Measurements from ENCODE around the gene TM4SF4.

TM4SF4 gene

GRCh38 chr3:149542375-149543312 is 68.1 kb downstream of the TM4SF4 start:
- Histone ChIP-seq H3K9ac (ENCODE audit: low read depth in 1 of 2, low read length in 2 of 2) (no peak overlapping the region), H3K4me1 (ENCODE audit: control insufficient read depth in 1 of 2, insufficient read depth in 2 of 2, low read length in 2 of 2) (no peaks in the 10 kb centered on the region), H3K36me3 (ENCODE audit: control insufficient read depth in 1 of 2, insufficient read depth in 2 of 2, low read length in 2 of 2) (no peaks in the 10 kb centered on the region), H3K27me3 (ENCODE audit: control insufficient read depth in 1 of 2, insufficient read depth in 2 of 2, low read length in 2 of 2) (no peaks in the 10 kb centered on the region), H3K4me3 (ENCODE audit: low read depth in 1 of 2, low read length in 2 of 2) (no peak overlapping the region), H3K27ac (ENCODE audit: low read depth, low read length) (no peak overlapping the region), H3K9me3 (ENCODE audit: control insufficient read depth in 1 of 2, low read length in 2 of 2) (no peaks in the 10 kb centered on the region)

DNA sequence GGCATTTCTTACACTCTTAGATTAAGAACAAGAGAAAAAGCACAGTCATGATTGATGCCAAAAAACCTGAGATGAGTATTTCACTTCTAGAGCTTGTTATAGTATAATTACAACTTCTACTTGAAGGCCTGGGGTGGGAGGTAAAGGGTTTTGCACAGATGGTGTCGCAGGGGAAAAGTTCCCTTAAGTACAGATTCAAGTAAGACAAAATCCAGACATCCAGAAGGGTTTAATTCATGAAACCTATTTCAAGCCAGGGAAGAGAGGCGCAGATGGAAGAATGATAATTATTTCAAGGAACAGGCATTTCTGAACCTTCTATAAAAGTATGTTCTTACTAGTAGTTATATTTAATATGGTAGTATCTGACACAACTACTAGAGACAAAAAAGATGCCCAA is 70.6 kb downstream of the TM4SF4 start:
- H3K27me3 ChIP-seq (ENCODE audit: control insufficient read depth in 1 of 2, insufficient read depth in 2 of 2, low read length in 2 of 2) = no peaks in the 10 kb centered on the region
- no peaks in the 10 kb centered on the region for H3K36me3 ChIP-seq (ENCODE audit: control insufficient read depth in 1 of 2, insufficient read depth in 2 of 2, low read length in 2 of 2)
- no peak overlapping the region for H3K4me3 ChIP-seq (ENCODE audit: low read depth in 1 of 2, low read length in 2 of 2)
- no peak overlapping the region for H3K27ac ChIP-seq (ENCODE audit: low read depth, low read length)
- peaks cover 0 to 5% of the 10 kb centered on the region in 2 donors for H3K4me1 ChIP-seq (ENCODE audit: control insufficient read depth in 1 of 2, insufficient read depth in 2 of 2, low read length in 2 of 2)
- H3K9me3 ChIP-seq (ENCODE audit: control insufficient read depth in 1 of 2, low read length in 2 of 2) = no peaks in the 10 kb centered on the region
- no peak overlapping the region for H3K9ac ChIP-seq (ENCODE audit: low read depth in 1 of 2, low read length in 2 of 2)

DNA sequence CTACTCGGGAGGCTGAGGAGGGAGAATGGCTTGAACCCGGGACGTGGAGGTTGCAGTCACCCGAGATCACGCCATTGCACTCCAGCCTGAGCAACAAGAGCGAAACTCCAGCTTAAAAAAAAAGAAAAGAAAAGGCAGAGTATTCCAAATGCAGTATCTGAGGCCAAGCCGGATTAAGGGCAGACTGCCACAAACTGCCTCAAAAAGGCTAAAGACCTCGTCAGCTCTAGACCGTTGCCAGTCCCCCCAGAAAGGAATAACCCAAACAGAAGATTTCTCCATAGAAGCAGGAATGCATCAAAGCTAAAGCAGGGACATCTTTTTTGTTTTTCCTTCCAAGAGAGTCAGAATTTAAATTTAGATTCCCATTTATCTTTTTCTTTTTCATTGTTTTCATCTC is 72.9 kb downstream of the TM4SF4 start:
- H3K36me3 ChIP-seq (ENCODE audit: control insufficient read depth in 1 of 2, insufficient read depth in 2 of 2, low read length in 2 of 2) = no peaks in the 10 kb centered on the region
- H3K27ac ChIP-seq (ENCODE audit: low read depth, low read length) = no peak overlapping the region
- H3K9me3 ChIP-seq (ENCODE audit: control insufficient read depth in 1 of 2, low read length in 2 of 2) = no peaks in the 10 kb centered on the region
- no peak overlapping the region for H3K4me3 ChIP-seq (ENCODE audit: low read depth in 1 of 2, low read length in 2 of 2)
- no peak overlapping the region for H3K9ac ChIP-seq (ENCODE audit: low read depth in 1 of 2, low read length in 2 of 2)
- no peaks in the 10 kb centered on the region for H3K27me3 ChIP-seq (ENCODE audit: control insufficient read depth in 1 of 2, insufficient read depth in 2 of 2, low read length in 2 of 2)
- peaks cover 0 to 5% of the 10 kb centered on the region in 2 donors for H3K4me1 ChIP-seq (ENCODE audit: control insufficient read depth in 1 of 2, insufficient read depth in 2 of 2, low read length in 2 of 2)

DNA sequence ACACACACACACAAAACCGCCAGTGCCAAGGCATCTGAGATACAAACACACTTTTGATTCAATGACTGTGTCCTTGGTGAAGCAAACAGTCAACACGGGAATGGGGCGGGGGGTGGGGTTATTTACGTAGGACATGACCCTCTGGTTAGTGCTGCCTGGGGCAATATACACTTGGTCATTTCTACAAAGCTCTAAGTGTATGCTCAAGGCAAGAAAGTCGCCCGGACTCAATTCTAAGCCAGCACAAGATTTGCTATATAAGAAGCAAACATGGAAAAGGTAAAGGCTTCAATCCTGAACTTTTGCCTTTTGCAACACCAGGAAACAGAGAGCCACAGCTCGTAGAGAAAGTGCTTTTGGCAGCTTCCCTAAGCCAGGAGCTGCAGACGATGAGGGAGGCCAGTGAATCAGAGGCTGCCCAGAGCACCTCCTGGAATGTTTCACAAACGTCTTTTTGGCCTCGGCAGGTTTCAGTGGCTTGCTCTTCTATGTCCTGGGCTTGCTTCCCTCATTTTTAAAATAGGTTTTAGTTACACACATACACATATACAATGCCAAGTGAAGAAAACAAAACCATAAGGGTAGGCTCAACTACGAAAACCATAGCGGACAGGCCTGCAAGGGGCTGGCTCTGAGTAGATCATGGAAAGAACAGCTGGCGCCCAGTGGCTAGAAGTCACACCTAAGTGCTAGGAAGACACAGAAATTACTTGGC is 73.6 kb downstream of the TM4SF4 start:
- no peaks in the 10 kb centered on the region for H3K27me3 ChIP-seq (ENCODE audit: control insufficient read depth in 1 of 2, insufficient read depth in 2 of 2, low read length in 2 of 2)
- no peaks in the 10 kb centered on the region for H3K36me3 ChIP-seq (ENCODE audit: control insufficient read depth in 1 of 2, insufficient read depth in 2 of 2, low read length in 2 of 2)
- H3K4me3 ChIP-seq (ENCODE audit: low read depth in 1 of 2, low read length in 2 of 2) = no peak overlapping the region
- H3K27ac ChIP-seq (ENCODE audit: low read depth, low read length) = peak overlapping the region; percentile 21
- no peak overlapping the region for H3K9ac ChIP-seq (ENCODE audit: low read depth in 1 of 2, low read length in 2 of 2)
- H3K9me3 ChIP-seq (ENCODE audit: control insufficient read depth in 1 of 2, low read length in 2 of 2) = no peaks in the 10 kb centered on the region
- peaks cover 0 to 5% of the 10 kb centered on the region in 2 donors for H3K4me1 ChIP-seq (ENCODE audit: control insufficient read depth in 1 of 2, insufficient read depth in 2 of 2, low read length in 2 of 2)

GRCh38 chr3:149548669-149549065 is 74.2 kb downstream of the TM4SF4 start:
- H3K27ac ChIP-seq (ENCODE audit: low read depth, low read length) = peak overlapping the region; percentile 21
- H3K36me3 ChIP-seq (ENCODE audit: control insufficient read depth in 1 of 2, insufficient read depth in 2 of 2, low read length in 2 of 2) = no peaks in the 10 kb centered on the region
- H3K4me3 ChIP-seq (ENCODE audit: low read depth in 1 of 2, low read length in 2 of 2) = no peak overlapping the region
- no peaks in the 10 kb centered on the region for H3K27me3 ChIP-seq (ENCODE audit: control insufficient read depth in 1 of 2, insufficient read depth in 2 of 2, low read length in 2 of 2)
- H3K9me3 ChIP-seq (ENCODE audit: control insufficient read depth in 1 of 2, low read length in 2 of 2) = no peaks in the 10 kb centered on the region
- no peak overlapping the region for H3K9ac ChIP-seq (ENCODE audit: low read depth in 1 of 2, low read length in 2 of 2)
- peaks cover 0 to 5% of the 10 kb centered on the region in 2 donors for H3K4me1 ChIP-seq (ENCODE audit: control insufficient read depth in 1 of 2, insufficient read depth in 2 of 2, low read length in 2 of 2)

DNA sequence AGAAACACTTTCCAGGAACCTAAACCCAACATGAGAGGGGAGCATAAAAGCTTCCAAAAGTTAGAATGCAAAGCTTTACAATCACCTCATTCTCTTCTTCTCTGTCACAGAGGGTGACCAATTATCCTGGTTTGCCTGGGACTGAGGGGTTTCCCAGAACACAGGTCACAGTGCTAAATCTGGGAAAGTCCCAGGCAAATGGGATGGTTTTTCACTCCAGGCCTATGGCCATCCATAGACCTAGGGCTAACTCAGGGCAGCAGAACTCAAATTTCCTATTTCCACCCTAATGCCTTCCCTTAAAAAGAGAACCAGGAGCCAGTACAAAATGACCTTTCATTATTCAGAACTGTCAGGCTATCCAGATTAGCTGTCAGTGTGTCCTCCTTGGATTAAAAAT is 77.0 kb downstream of the TM4SF4 start:
- Histone ChIP-seq H3K36me3 (ENCODE audit: control insufficient read depth in 1 of 2, insufficient read depth in 2 of 2, low read length in 2 of 2) (no peaks in the 10 kb centered on the region), H3K4me3 (ENCODE audit: low read depth in 1 of 2, low read length in 2 of 2) (no peak overlapping the region), H3K9me3 (ENCODE audit: control insufficient read depth in 1 of 2, low read length in 2 of 2) (no peaks in the 10 kb centered on the region), H3K27me3 (ENCODE audit: control insufficient read depth in 1 of 2, insufficient read depth in 2 of 2, low read length in 2 of 2) (no peaks in the 10 kb centered on the region), H3K27ac (ENCODE audit: low read depth, low read length) (no peak overlapping the region), H3K4me1 (ENCODE audit: control insufficient read depth in 1 of 2, insufficient read depth in 2 of 2, low read length in 2 of 2) (peaks cover 0 to 20% of the 10 kb centered on the region in 2 donors), H3K9ac (ENCODE audit: low read depth in 1 of 2, low read length in 2 of 2) (no peak overlapping the region)

DNA sequence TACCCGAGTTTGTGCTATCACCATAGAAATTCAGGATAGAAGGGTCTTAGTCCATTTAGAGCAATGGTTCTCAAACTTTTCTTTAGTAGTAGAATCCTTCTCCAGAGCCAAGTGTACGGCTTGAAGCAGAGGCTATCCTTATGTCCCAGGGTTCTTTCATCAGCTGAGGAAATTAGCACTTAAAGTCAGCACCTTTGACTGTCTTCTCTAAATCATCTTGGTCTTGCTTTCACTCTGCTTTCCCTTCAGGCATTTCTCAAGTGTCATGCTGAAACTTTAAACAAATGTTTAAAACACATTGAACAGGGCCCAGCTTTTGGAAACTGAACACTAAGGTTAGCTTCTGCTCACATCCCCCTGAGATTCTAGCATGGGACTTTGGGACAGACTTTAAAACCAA is 78.2 kb downstream of the TM4SF4 start:
- Histone ChIP-seq H3K9ac (ENCODE audit: low read depth in 1 of 2, low read length in 2 of 2) (no peak overlapping the region), H3K9me3 (ENCODE audit: control insufficient read depth in 1 of 2, low read length in 2 of 2) (no peaks in the 10 kb centered on the region), H3K36me3 (ENCODE audit: control insufficient read depth in 1 of 2, insufficient read depth in 2 of 2, low read length in 2 of 2) (no peaks in the 10 kb centered on the region), H3K4me3 (ENCODE audit: low read depth in 1 of 2, low read length in 2 of 2) (no peak overlapping the region), H3K27ac (ENCODE audit: low read depth, low read length) (no peak overlapping the region), H3K4me1 (ENCODE audit: control insufficient read depth in 1 of 2, insufficient read depth in 2 of 2, low read length in 2 of 2) (peaks cover 0 to 20% of the 10 kb centered on the region in 2 donors), H3K27me3 (ENCODE audit: control insufficient read depth in 1 of 2, insufficient read depth in 2 of 2, low read length in 2 of 2) (no peaks in the 10 kb centered on the region)
